Activated T-cell treated with anti-CD3 and anti-CD28 coated beads, Interleukin-2, amount 50 U/mL, for 1 hour (primary cell): ENCODE data around the gene GRIK4.
"Not testable (repeated sequence)": the region's sequence is repeated elsewhere in the genome, so short reads cannot be mapped to it uniquely, and the experiment has no call there.

Source experiments
- DNase-seq: peaks from one replicate; pipeline ENCODE4 v3.0.0-alpha.2; 2020

GRIK4 gene

GRCh38 chr11:120611581-120611980, 100.0 kb downstream of the GRIK4 start:
- no peak for DNase-seq

DNA sequence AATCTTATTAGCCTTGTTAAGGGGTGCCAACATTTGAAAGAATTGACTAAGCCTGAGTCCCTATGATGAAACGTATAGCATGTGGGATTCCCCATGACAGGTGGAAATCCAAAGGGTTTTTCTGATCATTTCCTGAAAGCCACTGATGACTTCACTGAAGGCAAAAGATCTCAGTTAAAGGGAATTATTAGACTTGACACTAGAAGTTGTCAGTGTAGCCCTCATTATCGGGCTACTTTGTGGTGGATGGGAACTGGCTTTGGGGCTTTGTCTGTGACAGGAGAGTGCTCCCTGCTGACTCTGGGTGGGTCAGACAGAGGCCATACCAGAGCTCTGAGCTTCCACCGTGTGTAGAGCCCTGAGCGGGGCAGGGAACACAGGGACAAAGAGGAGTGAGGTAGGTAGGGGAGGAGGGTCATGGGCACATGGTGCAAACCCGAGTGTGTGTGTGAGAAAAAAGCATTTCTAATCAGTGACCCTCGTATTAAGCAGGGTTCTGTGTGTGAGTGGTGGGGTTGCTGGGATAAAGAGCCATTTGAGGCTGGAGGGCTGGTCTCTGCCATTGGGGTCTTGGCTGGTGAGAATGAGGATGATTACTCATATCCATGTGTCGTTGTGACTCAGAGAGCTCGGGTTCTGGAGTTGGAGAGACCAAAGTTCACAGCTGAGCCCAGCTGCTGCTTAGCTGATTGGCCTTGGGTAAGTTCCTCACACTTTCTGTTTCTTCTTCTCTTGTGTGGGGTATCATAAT, 101.1 kb downstream of the GRIK4 start:
- DNase-seq, result no peak

- DNase-seq, result no peak
Observed at GRCh38 chr11:120613264-120614226, 102.0 kb downstream of the GRIK4 start.

- DNase-seq, result no peak
Observed at GRCh38 chr11:120615391-120615790, 103.8 kb downstream of the GRIK4 start.

DNA sequence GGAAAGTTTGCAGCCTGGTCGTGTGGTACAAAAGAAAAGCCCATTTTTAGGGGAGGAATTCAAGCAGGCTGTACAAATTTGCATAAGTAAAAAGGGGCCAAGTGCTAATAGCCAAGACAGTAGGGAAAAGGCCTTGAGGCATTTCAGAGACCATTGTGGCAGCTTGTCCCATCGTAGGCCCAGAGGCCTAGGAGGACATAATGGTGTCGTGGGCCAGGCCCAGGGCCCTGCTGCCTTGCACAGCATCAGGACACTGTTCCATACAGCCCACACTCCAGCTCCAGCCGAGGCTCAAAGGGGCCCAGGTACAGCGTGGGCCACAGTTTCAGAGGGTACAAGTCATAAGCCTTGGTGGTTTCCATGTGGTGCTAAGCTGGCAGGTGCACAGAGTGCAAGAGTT, 106.9 kb downstream of the GRIK4 start:
- no peak for DNase-seq

- DNase-seq, result no peak
Observed at GRCh38 chr11:120622189-120622875, 110.8 kb downstream of the GRIK4 start.

- not testable (repeated sequence) for DNase-seq
Observed at GRCh38 chr11:120624992-120625391, 113.4 kb downstream of the GRIK4 start.

- DNase-seq, result no peak
Observed at GRCh38 chr11:120625565-120625964, 114.0 kb downstream of the GRIK4 start.

DNA sequence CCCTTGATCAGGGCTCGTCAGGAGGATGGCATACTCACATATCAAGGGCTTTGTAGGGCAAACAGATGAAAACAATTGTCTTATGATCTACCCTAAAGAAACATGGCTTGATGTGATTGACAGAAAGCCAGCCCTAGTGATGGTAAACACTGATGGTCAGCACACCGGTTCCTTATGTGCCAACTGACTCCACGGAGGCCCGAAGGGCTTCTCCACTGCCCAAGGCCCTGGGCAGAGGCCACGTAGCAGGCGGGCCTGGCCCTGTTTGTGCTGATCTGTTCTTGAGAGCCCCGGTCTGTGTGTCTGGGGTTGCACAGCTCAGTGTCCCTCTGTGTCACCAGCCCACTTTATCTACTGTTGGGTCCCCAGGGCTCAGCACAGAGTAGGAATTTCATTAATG, 115.2 kb downstream of the GRIK4 start:
- DNase-seq, result no peak

- no peak for DNase-seq
Observed at GRCh38 chr11:120627327-120628163, 116.0 kb downstream of the GRIK4 start.

GRCh38 chr11:120629407-120630080, 118.0 kb downstream of the GRIK4 start:
- no peak for DNase-seq

GRCh38 chr11:120630122-120630521, 118.6 kb downstream of the GRIK4 start:
- DNase-seq, result no peak

- DNase-seq, result no peak
Observed at GRCh38 chr11:120632579-120632978, 121.0 kb downstream of the GRIK4 start.

- no peak for DNase-seq
Observed at GRCh38 chr11:120633616-120634393, 122.3 kb downstream of the GRIK4 start.

- no peak for DNase-seq
Observed at GRCh38 chr11:120634706-120635105, 123.2 kb downstream of the GRIK4 start.

DNA sequence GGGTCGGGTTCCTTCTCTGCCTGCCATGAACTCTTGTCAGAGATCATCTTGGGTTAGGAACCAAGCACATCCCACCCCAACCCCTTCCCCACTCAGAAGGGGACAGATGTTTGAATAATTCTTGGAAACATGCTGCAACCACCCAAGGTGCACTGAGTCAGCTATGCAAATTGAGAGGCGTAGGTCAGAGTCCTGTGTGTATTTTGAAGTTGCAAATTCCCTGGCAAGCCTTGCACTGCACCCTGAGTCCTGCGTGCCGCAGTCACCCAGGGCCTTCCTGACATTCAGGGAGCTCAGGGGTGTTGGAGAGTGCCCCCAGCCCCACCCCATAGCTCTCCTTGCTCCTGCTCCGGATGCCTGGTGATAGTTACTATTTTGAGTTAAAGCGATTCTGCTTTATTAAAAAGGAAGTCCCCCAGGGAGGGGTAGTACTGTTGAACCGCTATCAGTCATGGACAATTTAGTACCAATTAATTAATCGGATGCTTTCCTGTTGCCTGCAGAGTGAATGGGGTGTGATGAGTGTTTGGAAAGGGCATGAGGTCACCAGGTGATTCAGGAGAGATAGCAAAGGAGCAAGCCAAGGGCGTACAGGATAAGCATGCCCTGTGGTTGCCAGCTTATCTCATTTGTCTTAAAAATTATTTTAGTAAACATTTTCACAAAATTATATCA, 123.7 kb downstream of the GRIK4 start:
- no peak for DNase-seq

DNA sequence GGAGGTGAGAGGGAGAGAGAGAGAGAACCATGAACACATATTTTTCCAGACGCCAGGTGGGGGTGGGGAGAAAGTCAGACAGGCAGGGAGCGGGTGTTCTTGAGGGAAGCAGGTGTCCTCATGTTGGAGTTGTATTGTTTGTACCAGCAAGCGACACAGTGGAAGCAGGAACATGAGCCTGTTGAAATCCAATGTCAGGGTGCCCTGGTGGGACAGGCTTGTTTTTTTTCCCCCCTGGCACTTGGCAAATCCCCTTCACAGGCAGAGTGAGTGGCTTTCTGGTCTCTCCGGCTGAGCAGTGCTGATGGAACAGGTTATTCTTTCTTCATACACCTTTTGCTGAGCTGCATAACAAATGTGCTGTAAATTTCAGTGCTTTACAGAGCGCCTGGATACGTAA, 125.6 kb downstream of the GRIK4 start:
- no peak for DNase-seq

- DNase-seq, result no peak
Observed at GRCh38 chr11:120642196-120642894, 130.8 kb downstream of the GRIK4 start.

GRCh38 chr11:120643284-120643683, 131.7 kb downstream of the GRIK4 start:
- no peak for DNase-seq

GRCh38 chr11:120645639-120646038, 134.1 kb downstream of the GRIK4 start:
- no peak for DNase-seq
